GM23248 (cell line): Measurements from ENCODE around the gene CTNNA3.

Source experiments
- EZH2 ChIP-seq: fragments of 200-600 bp; sonication (generic); IDR thresholded peaks from 2 replicates; pipeline ENCODE4 v1.6.1; 2018; ENCODE audit warnings: antibody characterized with exemption, mild to moderate bottlenecking; ENCODE audit not compliant: insufficient read depth, poor library complexity, severe bottlenecking
- EZH2phosphoT487 ChIP-seq: fragments of 200-600 bp; sonication (generic); IDR thresholded peaks from 2 replicates; pipeline ENCODE4 v1.6.1; 2018; ENCODE audit warnings: antibody characterized with exemption, moderate library complexity, mild to moderate bottlenecking, low read depth; ENCODE audit not compliant: insufficient read depth

DNA sequence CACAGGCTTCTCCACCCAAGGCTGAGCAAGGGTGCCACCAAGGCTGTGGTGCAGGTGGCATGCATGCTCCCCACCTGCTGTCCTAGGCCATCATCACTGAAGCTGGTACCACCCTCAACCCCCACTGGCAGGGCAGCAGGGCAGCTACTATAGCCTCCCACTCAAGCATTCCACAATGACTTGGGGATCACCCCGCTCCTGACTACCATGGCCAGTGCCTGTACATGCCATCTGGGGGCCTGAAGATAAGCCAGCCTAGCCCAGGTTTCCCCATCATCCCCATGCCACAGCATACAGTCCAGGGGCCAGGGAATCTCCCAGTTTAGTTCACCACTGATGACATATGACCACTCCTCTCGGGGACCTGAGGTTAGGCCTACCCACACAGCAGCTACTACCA lies 1281.1 kb downstream of the CTNNA3 start:
- TF ChIP-seq EZH2, result no peak
- TF ChIP-seq EZH2phosphoT487, result no peak
